Neural cell (in vitro differentiated cells): ENCODE data around the gene ITPK1. TPM values are rescaled to one million over a fixed set of nuclear protein-coding genes. Genes with fewer than 3 reads are reported as not detected.

Experiments used
- H2AFZ ChIP-seq: fragments of 200-600, 300-800 bp; sonication (generic), shearing (Covaris generic); 2 replicates; pipeline ENCODE4 v1.6.0; 2014; ENCODE audit warnings: low read depth, mild to moderate bottlenecking, antibody characterized with exemption, low read length, moderate library complexity
- H3F3A ChIP-seq: fragments of 200-600 bp; shearing (Covaris generic); 2 replicates; pipeline ENCODE4 v1.6.1; 2016; ENCODE audit warnings: mild to moderate bottlenecking, moderate library complexity, mixed read lengths, antibody characterized with exemption, low read length; ENCODE audit not compliant: insufficient read depth, poor library complexity, severe bottlenecking
- H3K27ac ChIP-seq: fragments of 200-600, 300-800 bp; sonication (generic), shearing (Covaris generic); 2 replicates; pipeline ENCODE4 v1.5.1; 2014; ENCODE audit warnings: mild to moderate bottlenecking, low read length, moderate library complexity
- H3K27me3 ChIP-seq: fragments of 300-800, 200-600 bp; sonication (generic), shearing (Covaris generic); 2 replicates; pipeline ENCODE4 v1.6.0; 2014; ENCODE audit warnings: mild to moderate bottlenecking, low read depth, low read length, moderate library complexity; ENCODE audit not compliant: insufficient read depth
- H3K36me3 ChIP-seq: fragments of 300-800, 200-600 bp; sonication (generic), shearing (Covaris generic); 2 replicates; pipeline ENCODE4 v1.5.1; 2014; ENCODE audit warnings: mild to moderate bottlenecking, antibody characterized with exemption, low read length, moderate library complexity; ENCODE audit not compliant: insufficient read depth
- H3K4me2 ChIP-seq: fragments of 300-800, 200-600 bp; sonication (generic), shearing (Covaris generic); 2 replicates; pipeline ENCODE4 v1.6.0; 2014; ENCODE audit warnings: mild to moderate bottlenecking, low read length
- H3K4me3 ChIP-seq: fragments of 300-800, 200-600 bp; sonication (generic), shearing (Covaris generic); 2 replicates; pipeline ENCODE4 v1.5.1; 2014; ENCODE audit warnings: mild to moderate bottlenecking, low read length, moderate library complexity
- H3K79me2 ChIP-seq: fragments of 200-600 bp; shearing (Covaris generic); replicated peaks from 2 replicates; pipeline ENCODE4 v1.6.0; 2014; ENCODE audit warnings: mild to moderate bottlenecking, low read length, moderate library complexity; ENCODE audit not compliant: insufficient read depth
- H3K9ac ChIP-seq: fragments of 300-800, 200-600 bp; sonication (generic), shearing (Covaris generic); 2 replicates; pipeline ENCODE4 v1.6.1; 2016; ENCODE audit warnings: mild to moderate bottlenecking, low read length, mixed read lengths
- H3K9me2 ChIP-seq: fragments of 200-600 bp; shearing (Covaris generic); 2 replicates; pipeline ENCODE4 v1.6.1; 2016; ENCODE audit warnings: mild to moderate bottlenecking, low read length, mixed read lengths; ENCODE audit not compliant: insufficient read depth
- H3K9me3 ChIP-seq: fragments of 200-600, 300-800 bp; sonication (generic), shearing (Covaris generic); 2 replicates; pipeline ENCODE4 v1.6.1; 2016; ENCODE audit warnings: mild to moderate bottlenecking, mixed run types, low read length, moderate library complexity, mixed read lengths
- H4K20me1 ChIP-seq: fragments of 200-600 bp; shearing (Covaris generic); 2 replicates; pipeline ENCODE4 v1.6.1; 2016; ENCODE audit warnings: mild to moderate bottlenecking, mixed run types; ENCODE audit not compliant: insufficient read depth
- CTCF ChIP-seq: fragments of 450-650 bp; IDR thresholded peaks from 2 replicates; pipeline ENCODE4 v1.5.1; 2014; ENCODE audit warnings: antibody characterized with exemption, mild to moderate bottlenecking, moderate library complexity; ENCODE audit not compliant: poor library complexity, severe bottlenecking
- EP300 ChIP-seq: fragments of 450-650 bp; conservative IDR thresholded peaks from 2 replicates; pipeline ENCODE4 v1.6.1; 2014; ENCODE audit warnings: antibody characterized with exemption, mild to moderate bottlenecking, moderate library complexity; ENCODE audit not compliant: poor library complexity, severe bottlenecking
- EZH2 ChIP-seq: fragments of 200-600, 300-800 bp; shearing (Covaris generic), sonication (generic); IDR thresholded peaks from 2 replicates; pipeline ENCODE4 v1.6.1; 2014; ENCODE audit warnings: antibody characterized with exemption, low read length, borderline replicate concordance, mild to moderate bottlenecking; ENCODE audit not compliant: insufficient read depth, poor library complexity, severe bottlenecking
- MXI1 ChIP-seq: fragments of 450-650 bp; conservative IDR thresholded peaks from 2 replicates; pipeline ENCODE4 v1.6.1; 2014; ENCODE audit warnings: antibody characterized with exemption, mild to moderate bottlenecking; ENCODE audit not compliant: poor library complexity, severe bottlenecking
- POLR2AphosphoS5 ChIP-seq: IDR thresholded peaks from 2 replicates; pipeline ENCODE4 v1.6.1; 2012
- RAD21 ChIP-seq: fragments of 450-650 bp; conservative IDR thresholded peaks from 2 replicates; pipeline ENCODE4 v1.6.1; 2014; ENCODE audit warnings: antibody characterized with exemption, mild to moderate bottlenecking, moderate library complexity
- REST ChIP-seq: IDR thresholded peaks from 2 replicates; pipeline ENCODE4 v1.6.1; 2012; ENCODE audit warnings: borderline replicate concordance
- SMC3 ChIP-seq: fragments of 450-650 bp; conservative IDR thresholded peaks from 2 replicates; pipeline ENCODE4 v1.6.1; 2014; ENCODE audit warnings: antibody characterized with exemption, mild to moderate bottlenecking, moderate library complexity; ENCODE audit not compliant: poor library complexity
- polyA plus RNA-seq: library from polyadenylated mRNA; depleted of rRNA; stranded (reverse); fragments of >200 nt; gene quantifications from 2 replicates; pipeline ENCODE4 v1.2.3, GENCODE V29; 2014

Gene ITPK1
- polyA plus RNA-seq, 1 donor from 2014 or later, result 65.0 TPM

GRCh38 chr14:92895352-92895878 lies 220.3 kb downstream of the ITPK1 start:
- no peak overlapping the region for H2AFZ ChIP-seq
- no peaks in the 10 kb centered on the region for H3K9me2 ChIP-seq
- no peak for TF ChIP-seq RAD21
- no peak for TF ChIP-seq POLR2AphosphoS5
- no peak for TF ChIP-seq REST
- TF ChIP-seq EZH2, result no peak
- no peak for TF ChIP-seq MXI1
- TF ChIP-seq CTCF, result no peak
- no peaks in the 10 kb centered on the region for H3K9me3 ChIP-seq
- no peaks in the 10 kb centered on the region for H3K79me2 ChIP-seq
- no peaks in the 10 kb centered on the region for H3K27me3 ChIP-seq
- H3K4me2 ChIP-seq, result no peak overlapping the region
- no peaks in the 10 kb centered on the region for H3F3A ChIP-seq
- H3K36me3 ChIP-seq, result no peaks in the 10 kb centered on the region
- no peak overlapping the region for H3K27ac ChIP-seq
- H3K4me3 ChIP-seq, result no peak overlapping the region
- H3K9ac ChIP-seq, result no peak overlapping the region
- no peaks in the 10 kb centered on the region for H4K20me1 ChIP-seq

GRCh38 chr14:92892589-92892988 lies 223.1 kb downstream of the ITPK1 start:
- TF ChIP-seq MXI1, result no peak
- Histone ChIP-seq H2AFZ (no peak overlapping the region), H3K9ac (no peak overlapping the region), H3K36me3 (no peaks in the 10 kb centered on the region), H3K9me2 (no peaks in the 10 kb centered on the region), H3K9me3 (no peaks in the 10 kb centered on the region), H3K27me3 (no peaks in the 10 kb centered on the region), H3F3A (no peaks in the 10 kb centered on the region), H3K79me2 (no peaks in the 10 kb centered on the region), H3K4me2 (no peak overlapping the region), H3K27ac (no peak overlapping the region), H4K20me1 (no peaks in the 10 kb centered on the region), H3K4me3 (no peak overlapping the region)

GRCh38 chr14:92890830-92891588 lies 224.7 kb downstream of the ITPK1 start:
- peak overlapping the region; percentile 50 for H3K4me2 ChIP-seq
- peak overlapping the region; percentile 42 for H3K4me3 ChIP-seq
- H3K36me3 ChIP-seq, result no peaks in the 10 kb centered on the region
- H3K27me3 ChIP-seq, result no peaks in the 10 kb centered on the region
- no peaks in the 10 kb centered on the region for H3K79me2 ChIP-seq
- peak overlapping the region; percentile 84 for H3K27ac ChIP-seq
- H3K9me3 ChIP-seq, result no peaks in the 10 kb centered on the region
- no peak for TF ChIP-seq REST
- TF ChIP-seq EP300, result no peak
- peak; percentile 22 for TF ChIP-seq MXI1
- TF ChIP-seq POLR2AphosphoS5, result peak; percentile 58
- no peak for TF ChIP-seq SMC3
- no peak for TF ChIP-seq RAD21
- H3F3A ChIP-seq, result no peaks in the 10 kb centered on the region
- H3K9ac ChIP-seq, result peak overlapping the region; percentile 50
- no peaks in the 10 kb centered on the region for H4K20me1 ChIP-seq
- H3K9me2 ChIP-seq, result no peaks in the 10 kb centered on the region
- H2AFZ ChIP-seq, result peak overlapping the region; percentile 63
